CD4-positive, alpha-beta T cell (primary cell): Measurements from ENCODE around the gene PACSIN2. TPM values are rescaled to one million over a fixed set of nuclear protein-coding genes. Genes with fewer than 3 reads are reported as not detected.

Experiments
- ATAC-seq: fragments of 200-7000 bp; cut with Tn5 transposase; one replicate; pipeline ENCODE4 v1.10.0; 2022; ENCODE audit warnings: mild to moderate bottlenecking; ENCODE audit not compliant: poor library complexity
- CTCF ChIA-PET: fragments of 350-600 bp; sonication (Branson Sonifier 250); formaldehyde crosslinking; loops from one replicate; lab custom pipeline; 2021; ENCODE audit warnings: antibody characterized with exemption, inconsistent platforms; lab: Charles Lee
- POLR2A ChIA-PET: fragments of 350-600 bp; sonication (Branson Sonifier 250); formaldehyde crosslinking; loops from one replicate; lab custom pipeline; 2021; ENCODE audit warnings: antibody characterized with exemption, inconsistent platforms; lab: Charles Lee
- DNase-seq, 14 experiments: peaks; one replicate each; pipeline ENCODE4 v3.0.0-alpha.2; 2013 to 2020; ENCODE audit warnings: mixed read lengths in 2 of 14
- H3K27ac ChIP-seq, 2 donors: one replicate each; pipeline versions ENCODE4 v1.5.1 to v1.7.0; 2013; ENCODE audit warnings: low read length in 2 of 2, low read depth in 1 of 2, mild to moderate bottlenecking in 1 of 2
- H3K27me3 ChIP-seq, 2 experiments: 1 replicate in 1 of 2; 2 replicates in 1 of 2; pipeline versions ENCODE4 v1.6.1 to v1.7.0; 2013; ENCODE audit warnings: low read length in 2 of 2, control low read depth in 1 of 2, mild to moderate bottlenecking in 1 of 2, moderate library complexity in 1 of 2; ENCODE audit not compliant: insufficient read depth in 2 of 2, control insufficient read depth in 1 of 2
- H3K36me3 ChIP-seq: one replicate; pipeline ENCODE4 v1.6.1; 2013; ENCODE audit warnings: low read length, control low read depth; ENCODE audit not compliant: insufficient read depth
- H3K4me1 ChIP-seq: one replicate; pipeline ENCODE4 v1.6.1; 2013; ENCODE audit warnings: low read length, control low read depth; ENCODE audit not compliant: insufficient read depth
- H3K4me3 ChIP-seq: one replicate; pipeline ENCODE4 v1.5.1; 2013; ENCODE audit warnings: mild to moderate bottlenecking, low read length, moderate library complexity
- H3K9me3 ChIP-seq, 2 experiments: 1 replicate in 1 of 2; 2 replicates in 1 of 2; pipeline versions ENCODE4 v1.6.1 to v1.7.0; 2013; ENCODE audit warnings: low read length in 2 of 2, mild to moderate bottlenecking in 2 of 2, control low read depth in 1 of 2, moderate library complexity in 1 of 2; ENCODE audit not compliant: control insufficient read depth in 1 of 2, insufficient read depth in 1 of 2
- H3K27ac Mint-ChIP-seq: one replicate; pipeline ENCODE4 v1.8.0; 2020; ENCODE audit warnings: mixed read lengths
- H3K27me3 Mint-ChIP-seq: one replicate; pipeline ENCODE4 v1.8.0; 2021; ENCODE audit warnings: mixed read lengths
- H3K36me3 Mint-ChIP-seq: one replicate; pipeline ENCODE4 v1.8.0; 2021; ENCODE audit warnings: low read depth, mixed read lengths
- H3K4me1 Mint-ChIP-seq: one replicate; pipeline ENCODE4 v1.8.0; 2021; ENCODE audit warnings: low read depth, mixed read lengths
- H3K4me3 Mint-ChIP-seq: one replicate; pipeline ENCODE4 v1.8.0; 2020; ENCODE audit warnings: mild to moderate bottlenecking, mixed read lengths
- H3K9me3 Mint-ChIP-seq: one replicate; pipeline ENCODE4 v1.8.0; 2020; ENCODE audit warnings: mixed read lengths
- intact Hi-C, 2 experiments: fragments of 100-400 bp; cut with DNase I in 1 of 2; cut with micrococcal nuclease in 1 of 2; formaldehyde crosslinking; loops; one replicate each; pipeline versions ENCODE4 v1.15.1 to v1.9.0; 2023 to 2025; cut with DNase I, micrococcal nuclease
- total RNA-seq, 174 experiments: library from RNA in 2 of 174; stranded (reverse) in 2 of 174; gene quantifications; one replicate each; pipeline ENCODE4 v1.2.3 and lab custom pipeline; 2021 to 2026
- TF ChIP-seq, protein P1 (sequence below): fragments of 200-600 bp; IDR thresholded peaks from one replicate; pipeline ENCODE4 v1.8.0; 2022; ENCODE audit warnings: antibody characterized with exemption, mild to moderate bottlenecking

The PACSIN2 gene
- total RNA-seq, 2 experiments from 2014 or later: 23.3 to 25.5 TPM

DNA sequence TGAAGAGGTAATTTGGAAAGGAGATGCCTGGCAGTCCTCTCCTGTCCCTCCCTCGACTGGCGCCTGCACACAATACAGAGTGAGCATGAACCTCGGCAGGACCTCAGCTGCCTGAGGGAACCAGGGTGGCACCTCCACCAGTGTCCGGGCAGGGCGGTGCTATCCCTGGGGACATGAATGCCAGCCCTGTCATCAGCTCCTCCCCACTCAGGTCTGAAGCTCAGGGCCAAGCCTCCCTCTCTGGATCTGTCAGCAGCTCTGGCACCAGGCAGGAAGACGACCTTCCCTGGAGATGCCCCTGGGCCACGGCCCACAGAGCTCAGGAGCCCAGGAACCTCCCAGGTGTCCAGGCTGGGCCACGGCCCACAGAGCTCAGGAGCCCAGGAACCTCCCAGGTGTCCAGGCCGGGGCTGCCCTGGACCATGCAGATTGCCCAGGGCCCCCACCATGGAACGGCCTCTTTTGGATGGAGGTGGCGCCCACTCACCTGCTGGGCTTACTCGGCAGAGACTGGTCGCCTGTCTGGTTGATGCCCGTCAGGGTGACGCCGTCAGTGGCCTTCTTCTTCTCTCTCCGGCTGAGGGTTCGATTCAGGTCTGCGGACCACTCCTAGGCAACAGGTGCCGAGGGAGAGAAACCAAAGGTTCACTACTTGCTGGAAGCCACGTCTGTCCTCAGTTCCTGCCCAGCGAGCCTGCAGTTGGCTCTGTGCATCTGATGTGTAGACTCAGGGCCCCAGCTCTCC, 136.2 kb downstream of the PACSIN2 start:
- ChIA-PET CTCF (no interaction called here), POLR2A (no interaction called here)
- Mint-ChIP-seq H3K4me3 (no peak overlapping the region), H3K27ac (no peak overlapping the region), H3K9me3 (no peaks in the 10 kb centered on the region), H3K27me3 (no peaks in the 10 kb centered on the region), H3K4me1 (no peaks in the 10 kb centered on the region), H3K36me3 (peaks cover 68% of the 10 kb centered on the region)
- H3K36me3 ChIP-seq: peaks cover 83% of the 10 kb centered on the region
- no peaks in the 10 kb centered on the region for H3K9me3 ChIP-seq
- H3K4me1 ChIP-seq: no peaks in the 10 kb centered on the region
- DNase-seq (no peak), ATAC-seq (no peak)
- TF ChIP-seq, protein P1, sequence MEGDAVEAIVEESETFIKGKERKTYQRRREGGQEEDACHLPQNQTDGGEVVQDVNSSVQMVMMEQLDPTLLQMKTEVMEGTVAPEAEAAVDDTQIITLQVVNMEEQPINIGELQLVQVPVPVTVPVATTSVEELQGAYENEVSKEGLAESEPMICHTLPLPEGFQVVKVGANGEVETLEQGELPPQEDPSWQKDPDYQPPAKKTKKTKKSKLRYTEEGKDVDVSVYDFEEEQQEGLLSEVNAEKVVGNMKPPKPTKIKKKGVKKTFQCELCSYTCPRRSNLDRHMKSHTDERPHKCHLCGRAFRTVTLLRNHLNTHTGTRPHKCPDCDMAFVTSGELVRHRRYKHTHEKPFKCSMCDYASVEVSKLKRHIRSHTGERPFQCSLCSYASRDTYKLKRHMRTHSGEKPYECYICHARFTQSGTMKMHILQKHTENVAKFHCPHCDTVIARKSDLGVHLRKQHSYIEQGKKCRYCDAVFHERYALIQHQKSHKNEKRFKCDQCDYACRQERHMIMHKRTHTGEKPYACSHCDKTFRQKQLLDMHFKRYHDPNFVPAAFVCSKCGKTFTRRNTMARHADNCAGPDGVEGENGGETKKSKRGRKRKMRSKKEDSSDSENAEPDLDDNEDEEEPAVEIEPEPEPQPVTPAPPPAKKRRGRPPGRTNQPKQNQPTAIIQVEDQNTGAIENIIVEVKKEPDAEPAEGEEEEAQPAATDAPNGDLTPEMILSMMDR: no peak
- H3K4me3 ChIP-seq: no peak overlapping the region
- H3K27ac ChIP-seq: no peak overlapping the region
- intact Hi-C loops: no loop called here
- H3K27me3 ChIP-seq: no peaks in the 10 kb centered on the region

DNA sequence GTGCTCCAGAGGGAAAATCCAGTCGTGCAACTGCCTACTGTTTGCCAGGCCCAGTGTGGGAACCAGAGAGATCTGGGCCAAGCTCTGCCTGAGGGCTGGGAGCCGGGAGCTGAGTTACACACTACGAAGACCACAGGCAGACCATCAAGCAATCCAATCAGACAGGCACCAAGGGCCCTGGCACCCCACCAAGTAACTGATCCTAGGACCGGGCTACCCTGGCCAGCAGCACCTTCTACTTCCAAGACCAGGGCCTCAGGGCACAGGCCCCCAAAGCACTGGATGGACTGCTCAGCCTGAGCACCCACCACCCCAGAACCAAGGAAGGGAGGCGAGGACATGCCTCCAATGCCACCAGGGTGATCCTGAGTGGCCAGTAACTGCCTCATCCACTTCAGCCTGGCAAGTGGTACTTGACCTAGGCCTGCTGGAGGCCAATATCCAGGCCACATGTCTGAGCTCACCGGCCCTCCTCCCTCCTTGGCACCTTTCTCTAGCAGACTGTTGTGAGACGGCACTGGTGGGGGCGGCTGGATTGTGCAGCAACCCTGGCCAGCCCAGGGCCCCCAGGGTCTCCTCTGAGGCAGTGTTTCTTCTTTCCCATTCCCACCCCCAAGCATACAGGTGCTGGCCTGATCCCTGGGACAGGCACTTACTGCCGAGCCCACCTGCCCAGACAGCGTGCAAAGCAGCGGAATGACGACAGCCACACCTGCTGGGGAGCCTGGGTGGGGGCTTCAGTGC, 137.2 kb downstream of the PACSIN2 start:
- no peak overlapping the region for H3K27ac Mint-ChIP-seq
- ATAC-seq (no peak), DNase-seq (no peak)
- H3K27ac ChIP-seq: no peak overlapping the region
- intact Hi-C loops: no loop called here
- H3K4me1 Mint-ChIP-seq: no peaks in the 10 kb centered on the region
- H3K4me1 ChIP-seq: no peaks in the 10 kb centered on the region
- H3K27me3 ChIP-seq: no peaks in the 10 kb centered on the region
- no peaks in the 10 kb centered on the region for H3K9me3 Mint-ChIP-seq
- H3K36me3 Mint-ChIP-seq: peaks cover 66% of the 10 kb centered on the region
- no peaks in the 10 kb centered on the region for H3K9me3 ChIP-seq
- TF ChIP-seq, protein P1: no peak
- no peaks in the 10 kb centered on the region for H3K27me3 Mint-ChIP-seq
- no peak overlapping the region for H3K4me3 ChIP-seq
- H3K4me3 Mint-ChIP-seq: no peak overlapping the region
- CTCF ChIA-PET: interaction anchor here (0.5 kb wide), 1 partner anchor 828 kb away, joined by 3 read pairs; no protein-coding TSS in a partner anchor
- peaks cover 82% of the 10 kb centered on the region for H3K36me3 ChIP-seq
- POLR2A ChIA-PET: no interaction called here

DNA sequence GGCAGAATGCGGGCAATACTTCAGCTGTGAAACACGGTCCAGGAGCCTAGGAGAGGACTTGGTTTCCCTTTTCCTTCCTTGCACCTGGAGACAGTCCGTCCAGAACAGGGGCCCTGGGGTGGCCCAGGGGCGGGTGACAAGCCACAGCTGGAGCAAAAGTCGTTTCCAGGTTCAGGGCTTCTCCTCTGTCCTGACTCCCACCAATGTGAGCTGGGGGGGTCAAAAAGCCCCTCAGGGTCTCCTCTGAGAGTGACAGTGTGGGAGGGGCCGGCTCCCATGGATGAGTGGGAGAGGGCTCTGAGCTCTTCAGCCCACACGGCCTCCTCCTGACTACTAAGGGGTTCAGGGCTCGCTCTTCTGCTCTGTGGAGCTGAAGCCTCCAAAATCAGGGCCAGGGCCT, 137.8 kb downstream of the PACSIN2 start:
- Mint-ChIP-seq H3K4me3 (no peak overlapping the region), H3K27ac (no peak overlapping the region), H3K27me3 (no peaks in the 10 kb centered on the region), H3K4me1 (no peaks in the 10 kb centered on the region), H3K9me3 (no peaks in the 10 kb centered on the region), H3K36me3 (peaks cover 64% of the 10 kb centered on the region)
- ChIA-PET CTCF (interaction anchor here (0.5 kb wide), 1 partner anchor 827 kb away, joined by 3 read pairs; no protein-coding TSS in a partner anchor), POLR2A (no interaction called here)
- H3K36me3 ChIP-seq: peaks cover 81% of the 10 kb centered on the region
- no peaks in the 10 kb centered on the region for H3K9me3 ChIP-seq
- DNase-seq: no peak
- H3K27ac ChIP-seq: no peak overlapping the region
- intact Hi-C loops: no loop called here
- no peaks in the 10 kb centered on the region for H3K4me1 ChIP-seq
- TF ChIP-seq, protein P1: no peak
- no peak overlapping the region for H3K4me3 ChIP-seq
- H3K27me3 ChIP-seq: no peaks in the 10 kb centered on the region
- no peak for ATAC-seq
